Stimulated activated CD8-positive, alpha-beta memory T cell treated with anti-CD3 and anti-CD28 coated beads, Interleukin-12 subunit alpha, Interleukin-12 subunit beta, amount 100 ng/mL, for 1 hour (primary cell): ENCODE data around the gene FHOD3.

Source experiments
- DNase-seq: peaks from one replicate; pipeline ENCODE4 v3.0.0-alpha.2; 2020; ENCODE audit warnings: low read depth

FHOD3 gene

GRCh38 chr18:36322734-36323133 is 25.2 kb downstream of the FHOD3 start:
- no peak for DNase-seq

DNA sequence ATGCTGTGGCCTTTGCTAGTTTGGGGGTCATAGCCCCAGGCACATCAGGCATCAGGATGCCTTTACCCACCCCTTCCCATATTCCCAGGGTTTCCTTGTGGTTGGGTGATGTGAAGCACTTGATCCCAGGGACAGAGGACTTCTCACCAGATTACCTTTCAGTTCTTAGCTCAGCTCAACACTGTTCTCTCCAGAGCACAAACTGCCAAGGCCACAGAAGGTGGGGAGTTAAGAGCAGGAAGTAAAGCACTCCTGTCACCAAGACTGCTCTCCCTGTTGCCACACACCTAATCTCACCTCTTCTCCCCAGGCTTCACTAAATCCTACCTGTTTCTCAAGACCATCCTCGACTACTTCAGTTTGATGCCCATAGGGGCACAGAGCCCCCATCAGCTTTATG is 25.9 kb downstream of the FHOD3 start:
- DNase-seq = no peak

GRCh38 chr18:36325846-36326245 is 28.3 kb downstream of the FHOD3 start:
- no peak for DNase-seq

- no peak for DNase-seq
Observed at GRCh38 chr18:36326771-36327170, 29.3 kb downstream of the FHOD3 start.

GRCh38 chr18:36327352-36328316 is 30.1 kb downstream of the FHOD3 start:
- DNase-seq = no peak

- DNase-seq = no peak
Observed at GRCh38 chr18:36328385-36328858, 30.9 kb downstream of the FHOD3 start.

- no peak for DNase-seq
Observed at GRCh38 chr18:36328916-36329315, 31.4 kb downstream of the FHOD3 start.

GRCh38 chr18:36329684-36330434 is 32.3 kb downstream of the FHOD3 start:
- DNase-seq = no peak

GRCh38 chr18:36330435-36331052 is 33.0 kb downstream of the FHOD3 start:
- no peak for DNase-seq

GRCh38 chr18:36331521-36331971 is 34.0 kb downstream of the FHOD3 start:
- no peak for DNase-seq

DNA sequence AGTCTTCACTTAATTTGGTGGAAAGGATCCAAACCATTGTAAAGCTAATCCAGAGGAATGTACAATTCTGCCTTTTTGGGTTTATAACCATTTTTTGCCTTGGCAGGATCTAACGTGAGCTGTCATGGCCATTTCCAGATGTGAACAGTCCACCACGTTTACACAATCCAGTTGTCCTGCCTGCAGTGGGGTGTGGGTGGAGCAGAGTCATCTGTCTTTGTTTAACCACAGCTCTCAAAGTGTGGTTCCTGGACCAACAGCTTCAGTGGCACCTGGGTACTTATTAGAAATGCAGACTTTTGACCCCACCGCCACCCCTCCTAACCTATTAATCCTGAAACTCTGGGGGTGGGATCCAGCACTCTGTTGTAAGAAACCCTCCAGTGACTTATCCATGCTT is 35.9 kb downstream of the FHOD3 start:
- DNase-seq = no peak

DNA sequence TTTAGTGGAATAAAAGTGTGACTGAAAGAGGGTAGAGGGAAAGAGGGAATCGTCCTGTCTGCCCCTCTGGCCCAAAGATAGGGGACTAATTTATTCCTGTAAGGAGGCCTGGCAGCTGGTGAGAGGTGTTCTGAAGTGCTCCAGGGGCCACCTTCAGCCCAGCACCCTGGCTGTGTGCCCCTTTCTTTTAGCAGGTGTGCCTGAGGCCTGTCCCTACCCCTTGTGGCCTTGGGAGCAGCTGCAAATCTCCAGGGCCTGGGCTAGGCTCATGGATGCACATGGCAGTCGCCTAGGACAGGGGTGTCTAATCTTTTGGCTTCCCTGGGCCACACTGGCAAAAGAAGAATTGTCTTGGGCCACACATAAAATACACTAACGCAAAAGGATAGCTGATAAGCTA is 37.3 kb downstream of the FHOD3 start:
- no peak for DNase-seq

GRCh38 chr18:36335476-36336279 is 38.2 kb downstream of the FHOD3 start:
- DNase-seq = no peak

- DNase-seq = no peak
Observed at GRCh38 chr18:36337679-36338402, 40.3 kb downstream of the FHOD3 start.

GRCh38 chr18:36338403-36338933 is 41.0 kb downstream of the FHOD3 start:
- DNase-seq = no peak

- DNase-seq = no peak
Observed at GRCh38 chr18:36340246-36340645, 42.7 kb downstream of the FHOD3 start.

DNA sequence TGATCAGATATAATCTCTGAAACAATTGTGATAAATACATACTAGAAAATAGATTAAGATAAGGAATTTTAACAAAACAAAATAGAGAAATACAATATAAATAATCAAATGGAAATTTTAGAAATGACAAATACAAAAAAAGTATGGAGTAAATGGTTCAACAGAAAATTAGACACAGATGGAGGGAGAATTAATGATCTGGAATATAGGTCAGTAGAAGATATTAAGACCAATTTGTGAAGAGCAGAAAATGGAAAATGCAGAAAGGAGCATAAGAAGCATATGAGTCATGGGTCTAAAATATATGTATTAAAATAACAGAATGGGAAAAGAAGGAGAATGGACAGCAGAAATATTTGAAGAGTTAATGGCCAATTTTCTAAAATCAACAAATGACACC is 44.4 kb downstream of the FHOD3 start:
- no peak for DNase-seq

- no peak for DNase-seq
Observed at GRCh38 chr18:36348331-36348730, 50.8 kb downstream of the FHOD3 start.

- DNase-seq = no peak
Observed at GRCh38 chr18:36348971-36349417, 51.5 kb downstream of the FHOD3 start.

DNA sequence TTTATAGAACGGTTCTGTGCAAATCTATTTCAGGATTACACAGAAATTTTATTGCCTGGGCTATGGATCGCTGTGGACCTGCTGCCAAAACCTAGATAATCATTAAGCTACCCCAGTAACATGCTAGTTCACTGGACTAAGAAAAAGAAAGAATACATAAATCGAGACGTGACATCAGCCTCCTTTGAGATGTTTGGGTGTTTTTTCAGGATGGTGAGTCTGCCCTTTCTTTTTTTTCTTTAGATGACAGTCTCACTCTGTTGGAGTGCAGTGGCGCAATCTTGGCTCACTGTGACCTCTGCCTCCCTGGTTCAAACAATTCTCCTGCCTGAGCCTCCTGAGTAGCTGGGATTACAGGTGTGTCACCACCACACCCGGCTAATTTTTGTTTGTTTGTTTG is 52.0 kb downstream of the FHOD3 start:
- DNase-seq = no peak

DNA sequence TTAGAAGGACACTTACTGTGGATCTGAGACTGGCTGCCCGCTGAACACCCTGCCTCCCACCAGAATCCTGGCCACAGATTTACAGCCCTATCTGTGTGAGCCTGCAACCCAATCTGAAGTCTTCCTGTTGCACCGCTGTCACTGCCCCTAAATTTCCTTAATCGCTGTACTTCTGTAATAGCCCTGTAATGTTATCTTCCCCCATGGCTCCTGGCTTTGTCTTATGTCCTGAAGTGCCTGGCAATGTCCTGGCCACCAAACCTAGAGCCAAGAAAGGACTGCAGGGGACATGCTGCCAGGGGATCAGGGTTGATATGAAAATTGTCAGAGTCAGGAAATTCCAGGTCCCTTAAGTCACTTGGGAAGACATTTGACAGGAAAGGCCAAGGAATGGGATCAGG is 52.7 kb downstream of the FHOD3 start:
- no peak for DNase-seq
